Nucleus accumbens (tissue), 56 donors: ENCODE measurements around the gene TMEM250.

Experiments
- DNase-seq, 56 donors: peaks; one replicate each; lab custom pipeline; 2025; lab: John Stamatoyannopoulos, UW

The TMEM250 gene

GRCh38 chr9:136133191-136133958 is 14.7 kb upstream of the TMEM250 start:
- peak in 11 of 56 donors; percentile 4 to 76 (median 41) for DNase-seq

GRCh38 chr9:136132512-136133050 is 13.9 kb upstream of the TMEM250 start:
- DNase-seq = no peak

- DNase-seq = no peak
These were observed 13.2 kb upstream of the TMEM250 start for GRCh38 chr9:136131629-136132511.

- no peak for DNase-seq
These were observed 10.5 kb upstream of the TMEM250 start for GRCh38 chr9:136129176-136129575.

- DNase-seq = no peak
These were observed 9.8 kb upstream of the TMEM250 start for GRCh38 chr9:136128436-136128835.

- DNase-seq = no peak
These were observed 8.6 kb upstream of the TMEM250 start for GRCh38 chr9:136127313-136127712.

- DNase-seq = no peak
These were observed 6.5 kb upstream of the TMEM250 start for GRCh38 chr9:136124976-136125692.

- peak in 51 of 56 donors; percentile 17 to 86 (median 56) for DNase-seq
These were observed 4.0 kb upstream of the TMEM250 start for GRCh38 chr9:136122425-136123383.

GRCh38 chr9:136121801-136122200 is 3.1 kb upstream of the TMEM250 start:
- DNase-seq = no peak

GRCh38 chr9:136120438-136120844 is 1.8 kb upstream of the TMEM250 start:
- DNase-seq = no peak

- no peak for DNase-seq
These were observed 1.3 kb upstream of the TMEM250 start for GRCh38 chr9:136119883-136120393.

- peak in 6 of 56 donors; percentile 18 to 46 (median 38) for DNase-seq
These were observed 597 bp upstream of the TMEM250 start for GRCh38 chr9:136119061-136119882.

GRCh38 chr9:136117916-136118319 is 757 bp downstream of the TMEM250 start:
- peak in 2 of 56 donors; percentile 58 to 68 for DNase-seq

GRCh38 chr9:136117291-136117915 is 1.3 kb downstream of the TMEM250 start:
- DNase-seq = no peak

GRCh38 chr9:136116360-136117098 is 2.1 kb downstream of the TMEM250 start:
- DNase-seq = no peak

GRCh38 chr9:136115641-136116359 is 2.9 kb downstream of the TMEM250 start:
- DNase-seq = no peak
